ENCODE measurements around the gene KLHL40. TPM values are rescaled to one million over a fixed set of nuclear protein-coding genes. Genes with fewer than 3 reads are reported as not detected.

The KLHL40 gene
- polyA plus RNA-seq, 1 donor (not counting 4 experiments of a cell fraction or from before 2014, with no cell fraction given), result not detected

DNA sequence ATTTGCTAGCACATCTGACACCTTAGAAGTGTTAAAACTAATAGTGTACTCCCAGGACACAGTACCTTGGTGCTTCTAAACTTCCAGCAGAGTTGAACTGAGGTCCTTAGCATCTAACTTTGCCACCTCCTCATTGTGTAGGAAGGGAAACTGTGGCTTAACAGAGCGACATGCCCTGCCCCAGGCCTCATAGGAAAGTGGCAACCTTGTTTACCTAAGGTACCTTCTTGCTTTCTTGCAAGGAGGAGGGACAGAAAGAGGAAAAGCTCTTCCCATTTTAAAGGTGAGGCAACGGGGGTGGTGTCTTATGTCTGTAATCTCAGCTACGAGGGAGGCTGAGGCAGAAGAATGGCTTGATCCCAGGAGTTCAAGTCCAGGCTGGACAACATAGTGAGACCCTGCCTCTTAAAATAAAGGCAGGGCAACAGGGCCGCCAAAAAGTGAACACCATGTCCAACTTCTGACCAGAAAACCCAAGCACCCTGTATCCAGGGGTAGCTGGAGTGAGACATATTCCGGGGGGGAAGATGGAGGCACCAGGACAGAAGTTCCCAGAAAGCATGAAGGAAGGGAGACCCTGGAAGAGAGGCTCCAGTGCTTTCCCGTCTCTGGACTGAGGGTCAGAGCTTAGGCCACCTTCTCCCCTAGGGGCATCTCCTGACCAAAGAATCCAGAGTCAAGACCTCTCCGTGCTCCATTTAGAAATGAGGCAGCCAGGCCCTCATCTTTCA, 540 bp upstream of the KLHL40 start:
- Histone ChIP-seq H4K20me1 (ENCODE audit: control insufficient read depth, extremely low read depth, insufficient read depth, low read length) (no peaks in the 10 kb centered on the region), H3K4me1 (ENCODE audit: control insufficient read depth, extremely low read depth, insufficient read depth, low read length) (peaks cover 12% of the 10 kb centered on the region), H3K27ac (ENCODE audit: control insufficient read depth, insufficient read depth, low read length) (no peak overlapping the region), H3K4me3 (ENCODE audit: control insufficient read depth in 2 of 3, extremely low read depth in 1 of 3, insufficient read depth in 2 of 3, low read depth in 1 of 3, low read length in 3 of 3) (no peak overlapping the region), H2AFZ (ENCODE audit: control insufficient read depth, low read length) (no peak overlapping the region), H3K4me2 (ENCODE audit: control insufficient read depth, extremely low read depth, insufficient read depth, low read depth, low read length) (no peak overlapping the region), H3K9me3 (ENCODE audit: control insufficient read depth, low read depth, low read length) (no peaks in the 10 kb centered on the region), H3K9ac (ENCODE audit: control insufficient read depth, extremely low read depth, insufficient read depth, low read length) (no peak overlapping the region), H3K36me3 (ENCODE audit: control insufficient read depth in 2 of 2, extremely low read depth in 1 of 2, insufficient read depth in 2 of 2, low read length in 2 of 2) (no peaks in the 10 kb centered on the region), H3K9me1 (ENCODE audit: control insufficient read depth, extremely low read depth, insufficient read depth, low read length) (no peaks in the 10 kb centered on the region), H3K27me3 (ENCODE audit: control insufficient read depth, extremely low read depth, insufficient read depth, low read length) (peaks cover 21% of the 10 kb centered on the region), H3K79me2 (ENCODE audit: control insufficient read depth, insufficient read depth, low read length) (no peaks in the 10 kb centered on the region)
- no peak for TF ChIP-seq EZH2 (IDR thresholded peaks at IDR 0.05; ENCODE audit: low read length)
- TF ChIP-seq, protein P1, sequence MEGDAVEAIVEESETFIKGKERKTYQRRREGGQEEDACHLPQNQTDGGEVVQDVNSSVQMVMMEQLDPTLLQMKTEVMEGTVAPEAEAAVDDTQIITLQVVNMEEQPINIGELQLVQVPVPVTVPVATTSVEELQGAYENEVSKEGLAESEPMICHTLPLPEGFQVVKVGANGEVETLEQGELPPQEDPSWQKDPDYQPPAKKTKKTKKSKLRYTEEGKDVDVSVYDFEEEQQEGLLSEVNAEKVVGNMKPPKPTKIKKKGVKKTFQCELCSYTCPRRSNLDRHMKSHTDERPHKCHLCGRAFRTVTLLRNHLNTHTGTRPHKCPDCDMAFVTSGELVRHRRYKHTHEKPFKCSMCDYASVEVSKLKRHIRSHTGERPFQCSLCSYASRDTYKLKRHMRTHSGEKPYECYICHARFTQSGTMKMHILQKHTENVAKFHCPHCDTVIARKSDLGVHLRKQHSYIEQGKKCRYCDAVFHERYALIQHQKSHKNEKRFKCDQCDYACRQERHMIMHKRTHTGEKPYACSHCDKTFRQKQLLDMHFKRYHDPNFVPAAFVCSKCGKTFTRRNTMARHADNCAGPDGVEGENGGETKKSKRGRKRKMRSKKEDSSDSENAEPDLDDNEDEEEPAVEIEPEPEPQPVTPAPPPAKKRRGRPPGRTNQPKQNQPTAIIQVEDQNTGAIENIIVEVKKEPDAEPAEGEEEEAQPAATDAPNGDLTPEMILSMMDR (optimal IDR thresholded peaks at IDR 0.05 in 1 of 3, IDR thresholded peaks at IDR 0.05 in 1 of 3, conservative IDR thresholded peaks at IDR 0.05 in 1 of 3; ENCODE audit: extremely low read depth in 1 of 3, insufficient read depth in 2 of 3, low read length in 3 of 3), result no peak
- DNase-seq (ENCODE audit: low read depth, low spot score) (no peak), FAIRE-seq (no peak)
- dilution Hi-C loops (cut with MboI; ENCODE audit: extremely low pct_ligation_motif_present, low sequenced_read_pairs), result no loop called here

DNA sequence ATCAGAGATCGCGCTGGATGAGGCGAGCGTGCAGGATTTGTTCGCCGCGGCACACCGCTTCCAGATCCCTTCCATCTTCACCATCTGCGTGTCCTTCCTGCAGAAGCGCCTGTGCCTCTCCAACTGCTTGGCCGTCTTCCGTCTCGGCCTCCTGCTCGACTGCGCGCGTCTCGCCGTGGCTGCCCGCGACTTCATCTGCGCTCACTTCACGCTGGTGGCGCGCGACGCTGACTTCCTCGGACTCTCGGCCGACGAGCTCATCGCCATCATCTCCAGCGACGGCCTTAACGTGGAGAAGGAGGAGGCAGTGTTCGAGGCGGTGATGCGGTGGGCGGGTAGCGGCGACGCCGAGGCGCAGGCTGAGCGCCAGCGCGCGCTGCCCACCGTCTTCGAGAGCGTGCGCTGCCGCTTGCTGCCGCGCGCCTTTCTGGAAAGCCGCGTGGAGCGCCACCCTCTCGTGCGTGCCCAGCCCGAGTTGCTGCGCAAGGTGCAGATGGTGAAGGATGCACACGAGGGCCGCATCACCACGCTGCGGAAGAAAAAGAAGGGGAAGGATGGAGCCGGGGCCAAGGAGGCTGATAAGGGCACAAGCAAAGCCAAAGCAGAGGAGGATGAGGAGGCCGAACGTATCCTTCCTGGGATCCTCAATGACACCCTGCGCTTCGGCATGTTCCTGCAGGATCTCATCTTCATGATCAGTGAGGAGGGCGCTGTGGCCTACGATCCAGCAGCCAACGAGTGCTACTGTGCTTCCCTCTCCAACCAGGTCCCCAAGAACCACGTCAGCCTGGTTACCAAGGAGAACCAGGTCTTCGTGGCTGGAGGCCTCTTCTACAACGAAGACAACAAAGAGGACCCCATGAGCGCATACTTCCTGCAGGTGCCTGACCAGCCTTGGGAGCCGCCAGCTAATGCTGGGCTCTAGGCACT, 819 bp downstream of the KLHL40 start:
- no peak overlapping the region for H3K4me2 ChIP-seq (ENCODE audit: control insufficient read depth, extremely low read depth, insufficient read depth, low read depth, low read length)
- H3K27me3 ChIP-seq (ENCODE audit: control insufficient read depth, extremely low read depth, insufficient read depth, low read length), result peaks cover 21% of the 10 kb centered on the region
- H3K79me2 ChIP-seq (ENCODE audit: control insufficient read depth, insufficient read depth, low read length), result no peaks in the 10 kb centered on the region
- H3K4me1 ChIP-seq (ENCODE audit: control insufficient read depth, extremely low read depth, insufficient read depth, low read length), result peaks cover 12% of the 10 kb centered on the region
- H4K20me1 ChIP-seq (ENCODE audit: control insufficient read depth, extremely low read depth, insufficient read depth, low read length), result no peaks in the 10 kb centered on the region
- dilution Hi-C loops (cut with MboI; ENCODE audit: extremely low pct_ligation_motif_present, low sequenced_read_pairs), result no loop called here
- no peak overlapping the region for H3K4me3 ChIP-seq (ENCODE audit: control insufficient read depth in 2 of 3, extremely low read depth in 1 of 3, insufficient read depth in 2 of 3, low read depth in 1 of 3, low read length in 3 of 3)
- H3K9me3 ChIP-seq (ENCODE audit: control insufficient read depth, low read depth, low read length), result no peaks in the 10 kb centered on the region
- H3K27ac ChIP-seq (ENCODE audit: control insufficient read depth, insufficient read depth, low read length), result no peak overlapping the region
- no peak for FAIRE-seq
- no peaks in the 10 kb centered on the region for H3K9me1 ChIP-seq (ENCODE audit: control insufficient read depth, extremely low read depth, insufficient read depth, low read length)
- H2AFZ ChIP-seq (ENCODE audit: control insufficient read depth, low read length), result no peak overlapping the region
- DNase-seq (ENCODE audit: low read depth, low spot score), result no peak
- no peaks in the 10 kb centered on the region for H3K36me3 ChIP-seq (ENCODE audit: control insufficient read depth in 2 of 2, extremely low read depth in 1 of 2, insufficient read depth in 2 of 2, low read length in 2 of 2)
- TF ChIP-seq, protein P1 (optimal IDR thresholded peaks at IDR 0.05 in 1 of 3, IDR thresholded peaks at IDR 0.05 in 1 of 3, conservative IDR thresholded peaks at IDR 0.05 in 1 of 3; ENCODE audit: extremely low read depth in 1 of 3, insufficient read depth in 2 of 3, low read length in 3 of 3), result no peak
- peak; percentile 69 for TF ChIP-seq EZH2 (IDR thresholded peaks at IDR 0.05; ENCODE audit: low read length)
- H3K9ac ChIP-seq (ENCODE audit: control insufficient read depth, extremely low read depth, insufficient read depth, low read length), result no peak overlapping the region
